AG09309 (cell line): ENCODE data around the gene ABHD3.

Source experiments
- DNase-seq: peaks from one replicate; pipeline ENCODE4 v3.0.0-alpha.2; 2010; ENCODE audit warnings: low read depth
- H3K4me3 ChIP-seq: 2 replicates; pipeline ENCODE4 v1.5.1; 2011; ENCODE audit warnings: mild to moderate bottlenecking, low read depth, low read length, moderate library complexity; ENCODE audit not compliant: control insufficient read depth
- TF ChIP-seq, protein P1 (sequence below): IDR thresholded peaks from 2 replicates; pipeline ENCODE4 v1.5.1; 2011; ENCODE audit warnings: mild to moderate bottlenecking, low read depth, low read length, inconsistent platforms; ENCODE audit not compliant: insufficient read depth, control insufficient read depth; ENCODE audit errors: missing control alignments

The ABHD3 gene

DNA sequence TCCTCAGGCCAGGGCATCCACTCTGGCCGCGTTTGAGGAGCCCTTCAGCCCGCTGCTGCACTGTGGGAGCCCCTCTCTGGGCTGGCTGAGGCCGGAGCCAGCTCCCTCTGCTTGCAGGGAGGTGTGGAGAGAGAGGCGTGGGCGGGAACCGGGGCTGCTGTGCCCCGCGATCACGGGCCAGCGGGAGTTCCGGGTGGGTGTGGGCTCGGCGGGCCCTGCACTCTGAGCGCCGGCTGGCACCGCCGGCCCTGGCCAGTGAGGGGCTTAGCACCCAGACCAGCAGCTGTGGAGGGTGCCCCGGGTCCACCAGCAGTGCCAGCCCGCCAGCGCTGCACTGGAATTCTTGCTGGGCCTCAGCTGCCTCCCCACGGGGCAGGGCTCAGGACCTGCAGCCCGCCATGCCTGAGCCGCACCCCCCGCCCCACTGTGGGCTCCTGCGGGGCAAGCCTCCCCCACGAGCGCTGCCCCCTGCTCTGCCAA, 1.9 kb upstream of the ABHD3 start:
- TF ChIP-seq, protein P1, sequence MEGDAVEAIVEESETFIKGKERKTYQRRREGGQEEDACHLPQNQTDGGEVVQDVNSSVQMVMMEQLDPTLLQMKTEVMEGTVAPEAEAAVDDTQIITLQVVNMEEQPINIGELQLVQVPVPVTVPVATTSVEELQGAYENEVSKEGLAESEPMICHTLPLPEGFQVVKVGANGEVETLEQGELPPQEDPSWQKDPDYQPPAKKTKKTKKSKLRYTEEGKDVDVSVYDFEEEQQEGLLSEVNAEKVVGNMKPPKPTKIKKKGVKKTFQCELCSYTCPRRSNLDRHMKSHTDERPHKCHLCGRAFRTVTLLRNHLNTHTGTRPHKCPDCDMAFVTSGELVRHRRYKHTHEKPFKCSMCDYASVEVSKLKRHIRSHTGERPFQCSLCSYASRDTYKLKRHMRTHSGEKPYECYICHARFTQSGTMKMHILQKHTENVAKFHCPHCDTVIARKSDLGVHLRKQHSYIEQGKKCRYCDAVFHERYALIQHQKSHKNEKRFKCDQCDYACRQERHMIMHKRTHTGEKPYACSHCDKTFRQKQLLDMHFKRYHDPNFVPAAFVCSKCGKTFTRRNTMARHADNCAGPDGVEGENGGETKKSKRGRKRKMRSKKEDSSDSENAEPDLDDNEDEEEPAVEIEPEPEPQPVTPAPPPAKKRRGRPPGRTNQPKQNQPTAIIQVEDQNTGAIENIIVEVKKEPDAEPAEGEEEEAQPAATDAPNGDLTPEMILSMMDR, result no peak

DNA sequence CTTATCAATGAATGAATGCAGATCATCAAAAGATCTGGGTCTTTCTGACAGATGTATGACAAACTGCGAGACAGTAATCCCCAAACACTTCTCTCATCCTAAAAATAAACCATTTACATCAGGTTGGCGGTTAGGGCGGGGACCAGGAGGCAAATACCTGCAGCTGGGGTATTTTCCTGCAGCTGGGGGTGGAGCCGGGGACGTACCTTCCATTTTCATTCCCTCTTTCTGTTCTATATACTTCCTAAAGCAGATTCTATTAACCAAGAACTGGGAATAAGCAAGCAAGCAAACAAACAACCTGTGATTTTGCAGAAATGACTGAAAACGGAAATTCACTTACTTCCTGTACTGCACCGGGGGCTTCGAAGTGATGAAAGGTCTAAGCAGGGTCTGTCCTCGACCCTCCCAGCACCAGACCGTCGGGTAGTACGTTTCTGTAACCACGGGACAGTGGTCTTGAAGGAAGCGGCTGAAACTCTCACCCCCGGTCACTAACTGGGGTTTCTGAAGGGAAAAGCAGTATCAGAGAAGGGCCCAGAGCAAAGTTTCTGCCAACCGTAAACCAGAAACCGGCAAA, 1.2 kb downstream of the ABHD3 start:
- TF ChIP-seq, protein P1, result no peak
- DNase-seq, result no peak
- H3K4me3 ChIP-seq, result peak overlapping the region; percentile 84

More for the DNA sequence above, 1.9 kb upstream of the ABHD3 start:
- no peak for DNase-seq
- no peak overlapping the region for H3K4me3 ChIP-seq

DNA sequence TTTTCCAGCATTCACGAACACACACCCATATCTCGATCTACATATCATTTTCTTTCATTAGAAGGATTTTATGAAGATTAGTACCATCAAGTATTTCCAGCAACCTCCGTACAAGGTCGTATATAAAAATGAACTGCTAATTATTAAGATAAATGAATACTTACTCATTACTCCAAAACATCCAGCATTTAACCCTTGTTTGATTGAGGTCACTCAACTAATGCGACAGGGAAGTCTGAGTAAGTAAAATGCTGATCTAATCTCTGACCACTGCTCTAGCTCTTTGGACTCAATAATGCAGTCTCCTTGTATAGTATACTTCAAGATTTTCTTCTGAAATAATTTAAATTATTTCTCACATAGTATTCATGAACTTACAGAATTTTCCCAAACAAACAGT, 2.0 kb downstream of the ABHD3 start:
- no peak overlapping the region for H3K4me3 ChIP-seq
- TF ChIP-seq, protein P1, result no peak
- DNase-seq, result no peak

DNA sequence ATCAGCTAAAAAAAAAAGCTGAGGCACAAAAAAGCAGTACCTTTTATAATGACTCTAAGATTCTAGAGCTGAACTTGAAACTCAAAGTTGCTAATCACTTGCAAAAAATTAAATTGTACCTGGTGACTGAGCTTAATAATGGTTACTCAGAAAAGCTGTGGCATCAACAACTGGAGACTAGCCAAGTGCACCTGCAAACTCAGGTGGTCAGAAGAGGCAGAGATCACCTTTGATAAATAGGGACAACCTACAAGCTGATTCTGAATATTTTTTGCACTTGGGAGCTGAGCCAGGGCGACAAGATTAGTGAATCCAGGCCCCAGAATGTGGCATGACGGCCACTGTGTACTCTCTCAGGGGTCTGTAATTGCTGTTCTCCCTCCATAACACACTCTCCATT, 3.0 kb downstream of the ABHD3 start:
- DNase-seq, result no peak
- TF ChIP-seq, protein P1, result no peak
- no peak overlapping the region for H3K4me3 ChIP-seq

DNA sequence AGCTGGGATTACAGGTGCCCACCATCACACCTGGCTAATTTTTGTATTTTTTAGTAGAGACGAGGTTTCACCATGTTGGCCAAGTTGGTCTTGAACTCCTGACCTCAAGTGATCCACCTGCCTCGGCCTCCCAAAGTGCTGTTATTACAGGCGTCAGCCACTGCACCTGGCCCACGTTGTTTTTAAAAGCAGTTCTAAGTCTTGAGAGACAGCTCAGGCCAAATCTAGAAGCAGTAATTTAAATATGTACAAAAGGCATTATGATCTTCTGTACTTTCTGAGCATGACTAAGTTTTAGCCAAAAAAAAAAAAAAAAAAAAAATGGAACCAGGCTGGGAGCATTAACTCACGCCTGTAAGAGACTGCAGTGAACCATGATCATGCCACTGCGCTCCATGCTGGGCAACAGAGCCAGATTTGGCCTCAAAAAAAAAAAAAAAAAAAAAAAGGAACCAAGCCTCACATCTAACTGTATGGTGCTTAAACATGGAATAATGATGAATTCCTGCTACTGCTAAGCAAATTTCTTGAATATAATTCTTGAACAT, 4.0 kb downstream of the ABHD3 start:
- H3K4me3 ChIP-seq, result no peak overlapping the region
- TF ChIP-seq, protein P1, result no peak
- no peak for DNase-seq

DNA sequence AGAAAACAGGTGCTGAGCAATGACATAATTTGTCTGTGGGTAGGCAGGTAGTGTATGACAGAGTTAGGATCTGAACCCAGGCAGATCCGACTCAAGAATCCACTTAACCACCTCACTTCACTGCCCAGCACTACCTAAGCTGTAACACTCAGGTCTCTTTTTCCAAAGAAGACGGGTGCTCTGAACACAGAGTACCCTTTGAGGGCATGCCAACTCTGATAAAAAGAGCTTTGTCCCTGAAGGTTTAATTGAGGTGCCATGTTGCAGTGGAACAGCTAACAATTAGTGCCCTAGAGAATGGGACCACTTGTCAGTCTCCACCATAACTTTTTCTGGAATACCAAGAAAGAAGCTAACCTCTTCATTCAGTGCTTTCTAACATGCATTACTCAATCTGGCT, 11.3 kb downstream of the ABHD3 start:
- no peak for DNase-seq
- H3K4me3 ChIP-seq, result no peak overlapping the region
- TF ChIP-seq, protein P1, result no peak

DNA sequence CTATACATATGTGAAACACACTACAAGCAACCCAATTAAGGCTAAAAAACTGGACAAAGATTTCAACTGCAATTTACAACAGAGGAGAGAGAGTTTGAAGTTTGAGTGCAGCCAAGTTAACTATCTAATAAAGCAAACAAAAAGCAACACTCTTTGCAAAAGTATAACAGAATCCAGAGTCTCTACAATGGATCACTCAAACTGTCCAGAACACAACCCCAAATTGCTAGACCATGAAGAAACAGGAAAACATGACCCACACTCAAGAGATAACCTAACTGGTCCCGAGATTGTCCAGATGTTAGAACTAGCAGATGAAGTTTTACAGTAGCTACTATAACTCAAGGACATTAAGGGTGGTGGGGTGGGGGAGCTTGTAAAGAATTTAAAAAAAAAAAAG, 14.8 kb downstream of the ABHD3 start:
- TF ChIP-seq, protein P1, result no peak
- DNase-seq, result no peak
- H3K4me3 ChIP-seq, result no peak overlapping the region
